Cardiac fibroblast (primary cell): ENCODE data around the gene PTPRN2.

Experiments
- DNase-seq, 2 donors: peaks; one replicate each; pipeline versions ENCODE4 v3.0.0 to v3.0.0-alpha.2; 2010; ENCODE audit warnings: low read depth in 2 of 2
- H3K4me3 ChIP-seq, 2 donors: replicated peaks in 1 of 2; 1 replicate in 1 of 2; 2 replicates in 1 of 2; pipeline ENCODE4 v1.5.1; 2011; ENCODE audit warnings: low read depth in 2 of 2, low read length in 2 of 2, mild to moderate bottlenecking in 2 of 2, moderate library complexity in 1 of 2
- CTCF ChIP-seq: IDR thresholded peaks from one replicate; pipeline ENCODE4 v1.5.1; 2011; ENCODE audit warnings: low read depth, mild to moderate bottlenecking, low read length, inconsistent platforms

PTPRN2 gene

GRCh38 chr7:157808042-157808441 is 779.6 kb downstream of the PTPRN2 start:
- H3K4me3 ChIP-seq: no peak overlapping the region
- DNase-seq: no peak
- TF ChIP-seq CTCF: no peak

GRCh38 chr7:157807510-157807909 is 780.1 kb downstream of the PTPRN2 start:
- DNase-seq: no peak
- TF ChIP-seq CTCF: no peak
- H3K4me3 ChIP-seq: no peak overlapping the region

- H3K4me3 ChIP-seq: no peak overlapping the region
- TF ChIP-seq CTCF: no peak
- no peak for DNase-seq
Measured at GRCh38 chr7:157806711-157807110, 780.9 kb downstream of the PTPRN2 start.

DNA sequence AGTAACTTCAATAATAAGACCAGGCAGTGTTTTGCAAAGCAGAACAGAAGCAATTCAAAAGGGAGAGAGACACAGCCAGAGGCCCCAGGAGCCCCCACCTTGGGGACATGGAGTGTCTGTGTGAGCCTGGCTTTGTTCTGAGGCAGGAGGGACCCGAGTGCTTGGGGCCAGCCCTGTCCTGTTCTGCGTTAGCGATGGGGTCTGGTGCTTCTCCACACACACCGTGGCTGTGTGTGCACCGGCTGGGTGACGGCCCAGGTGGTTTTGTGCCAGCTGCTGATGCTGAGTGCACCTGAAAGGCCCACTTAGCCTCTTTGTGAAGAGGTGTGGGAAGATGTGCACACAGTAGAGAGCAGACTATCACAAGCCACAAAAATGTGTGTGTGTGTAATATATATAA is 781.9 kb downstream of the PTPRN2 start:
- no peak overlapping the region for H3K4me3 ChIP-seq
- DNase-seq: no peak
- no peak for TF ChIP-seq CTCF

GRCh38 chr7:157803906-157804305 is 783.7 kb downstream of the PTPRN2 start:
- no peak for TF ChIP-seq CTCF
- H3K4me3 ChIP-seq: no peak overlapping the region
- DNase-seq: no peak

GRCh38 chr7:157801971-157802675 is 785.5 kb downstream of the PTPRN2 start:
- no peak for DNase-seq
- no peak overlapping the region for H3K4me3 ChIP-seq
- no peak for TF ChIP-seq CTCF

DNA sequence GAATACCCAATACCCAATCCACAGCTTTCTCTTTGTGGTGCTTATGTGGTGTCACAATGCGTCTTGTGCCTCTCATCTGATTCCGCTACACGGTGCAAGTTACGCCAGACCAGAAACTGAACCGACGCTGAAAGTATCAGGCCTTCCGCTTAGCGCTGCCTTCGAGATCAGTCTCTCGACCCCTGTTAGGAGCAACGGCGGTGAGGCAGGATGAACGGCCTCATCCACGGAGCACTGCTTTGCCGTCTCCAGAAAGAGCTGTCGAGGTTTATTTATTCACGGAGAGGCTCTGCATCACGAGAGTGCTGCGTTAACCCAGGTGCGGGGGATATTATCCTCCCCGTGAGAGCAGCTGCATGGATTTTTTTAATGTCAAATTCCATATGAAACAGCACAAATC is 786.5 kb downstream of the PTPRN2 start:
- DNase-seq: no peak
- TF ChIP-seq CTCF: no peak
- no peak overlapping the region for H3K4me3 ChIP-seq
